Measurements from ENCODE around the gene RSBN1. TPM values are rescaled to one million over a fixed set of nuclear protein-coding genes. Genes with fewer than 3 reads are reported as not detected.

Gene RSBN1
- total and polyA plus RNA-seq, 9 of the 15 experiments (the other 6 are each of a cell fraction or from before 2014, with no cell fraction given), result 4.5 to 24.3 (median 13.0) TPM

DNA sequence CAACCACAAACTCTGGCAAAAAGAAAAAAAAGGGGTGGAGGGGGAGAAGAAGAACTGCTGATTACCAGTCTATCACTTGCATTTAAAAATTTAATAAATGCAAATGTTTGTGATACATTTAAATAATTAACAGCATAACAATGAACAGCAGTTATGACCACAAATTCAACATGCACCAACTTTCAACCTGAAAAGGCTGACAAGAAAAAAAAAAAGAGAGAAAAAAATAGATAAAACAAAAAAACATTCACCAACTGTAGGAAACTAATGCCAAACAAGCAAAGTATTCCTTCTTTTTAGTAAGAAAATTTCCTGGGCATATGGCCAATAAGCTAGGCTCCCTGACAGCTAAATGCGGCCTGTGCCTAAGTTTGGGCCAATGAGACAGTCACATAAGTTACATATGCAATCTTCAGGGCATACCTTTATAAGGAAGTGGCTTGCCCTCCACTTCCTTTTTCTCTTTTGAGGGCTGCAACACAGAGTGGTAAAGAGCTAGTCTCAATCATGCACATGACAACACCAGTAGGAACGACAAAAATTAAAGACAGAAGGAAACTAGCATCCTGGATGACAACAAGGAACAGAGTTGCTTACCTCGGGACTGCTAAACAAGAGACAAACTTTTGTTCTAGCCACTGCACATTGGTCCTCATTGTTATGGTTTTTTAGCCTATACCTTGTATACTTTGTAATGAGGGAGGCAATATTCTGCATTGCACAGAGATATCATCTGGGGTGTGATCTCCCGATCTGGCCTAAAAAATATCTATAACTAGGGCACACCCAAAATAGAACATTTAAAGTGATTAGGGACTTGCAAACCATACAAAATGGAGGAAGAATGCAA, 28.8 kb downstream of the RSBN1 start (continued):
- TF ChIP-seq ZBTB7A (IDR thresholded peaks at IDR 0.05; ENCODE audit: borderline replicate concordance, control insufficient read depth, low read depth, low read length) (no peak), GATA2 (CRISPR knock-in tag; IDR thresholded peaks at IDR 0.05) (0 out of 2 replicates have a peak, but pooled peaks have one; percentile 20), BRF1 (IDR thresholded peaks at IDR 0.05; ENCODE audit: borderline replicate concordance, extremely low read depth, insufficient read length) (no peak), HNRNPUL1 (IDR thresholded peaks at IDR 0.05; ENCODE audit: low read length) (no peak), EHMT2 (IDR thresholded peaks at IDR 0.05) (no peak), NR3C1 (CRISPR knock-in tag; IDR thresholded peaks at IDR 0.05) (no peak), FOXM1 (IDR thresholded peaks at IDR 0.05; ENCODE audit: low read depth) (no peak), FOXM1 (CRISPR knock-in tag; IDR thresholded peaks at IDR 0.05; ENCODE audit: low read depth) (no peak), NR2C2 (CRISPR knock-in tag; IDR thresholded peaks at IDR 0.05) (no peak), NR2C2 (tag; IDR thresholded peaks at IDR 0.05) (no peak), IFI16 (CRISPR knock-in tag; IDR thresholded peaks at IDR 0.05) (no peak), TAL1 (IDR thresholded peaks at IDR 0.05) (no peak)
- TF ChIP-seq, protein P1, sequence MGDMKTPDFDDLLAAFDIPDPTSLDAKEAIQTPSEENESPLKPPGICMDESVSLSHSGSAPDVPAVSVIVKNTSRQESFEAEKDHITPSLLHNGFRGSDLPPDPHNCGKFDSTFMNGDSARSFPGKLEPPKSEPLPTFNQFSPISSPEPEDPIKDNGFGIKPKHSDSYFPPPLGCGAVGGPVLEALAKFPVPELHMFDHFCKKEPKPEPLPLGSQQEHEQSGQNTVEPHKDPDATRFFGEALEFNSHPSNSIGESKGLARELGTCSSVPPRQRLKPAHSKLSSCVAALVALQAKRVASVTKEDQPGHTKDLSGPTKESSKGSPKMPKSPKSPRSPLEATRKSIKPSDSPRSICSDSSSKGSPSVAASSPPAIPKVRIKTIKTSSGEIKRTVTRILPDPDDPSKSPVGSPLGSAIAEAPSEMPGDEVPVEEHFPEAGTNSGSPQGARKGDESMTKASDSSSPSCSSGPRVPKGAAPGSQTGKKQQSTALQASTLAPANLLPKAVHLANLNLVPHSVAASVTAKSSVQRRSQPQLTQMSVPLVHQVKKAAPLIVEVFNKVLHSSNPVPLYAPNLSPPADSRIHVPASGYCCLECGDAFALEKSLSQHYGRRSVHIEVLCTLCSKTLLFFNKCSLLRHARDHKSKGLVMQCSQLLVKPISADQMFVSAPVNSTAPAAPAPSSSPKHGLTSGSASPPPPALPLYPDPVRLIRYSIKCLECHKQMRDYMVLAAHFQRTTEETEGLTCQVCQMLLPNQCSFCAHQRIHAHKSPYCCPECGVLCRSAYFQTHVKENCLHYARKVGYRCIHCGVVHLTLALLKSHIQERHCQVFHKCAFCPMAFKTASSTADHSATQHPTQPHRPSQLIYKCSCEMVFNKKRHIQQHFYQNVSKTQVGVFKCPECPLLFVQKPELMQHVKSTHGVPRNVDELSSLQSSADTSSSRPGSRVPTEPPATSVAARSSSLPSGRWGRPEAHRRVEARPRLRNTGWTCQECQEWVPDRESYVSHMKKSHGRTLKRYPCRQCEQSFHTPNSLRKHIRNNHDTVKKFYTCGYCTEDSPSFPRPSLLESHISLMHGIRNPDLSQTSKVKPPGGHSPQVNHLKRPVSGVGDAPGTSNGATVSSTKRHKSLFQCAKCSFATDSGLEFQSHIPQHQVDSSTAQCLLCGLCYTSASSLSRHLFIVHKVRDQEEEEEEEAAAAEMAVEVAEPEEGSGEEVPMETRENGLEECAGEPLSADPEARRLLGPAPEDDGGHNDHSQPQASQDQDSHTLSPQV (IDR thresholded peaks at IDR 0.05), result no peak
- TF ChIP-seq, protein P2, sequence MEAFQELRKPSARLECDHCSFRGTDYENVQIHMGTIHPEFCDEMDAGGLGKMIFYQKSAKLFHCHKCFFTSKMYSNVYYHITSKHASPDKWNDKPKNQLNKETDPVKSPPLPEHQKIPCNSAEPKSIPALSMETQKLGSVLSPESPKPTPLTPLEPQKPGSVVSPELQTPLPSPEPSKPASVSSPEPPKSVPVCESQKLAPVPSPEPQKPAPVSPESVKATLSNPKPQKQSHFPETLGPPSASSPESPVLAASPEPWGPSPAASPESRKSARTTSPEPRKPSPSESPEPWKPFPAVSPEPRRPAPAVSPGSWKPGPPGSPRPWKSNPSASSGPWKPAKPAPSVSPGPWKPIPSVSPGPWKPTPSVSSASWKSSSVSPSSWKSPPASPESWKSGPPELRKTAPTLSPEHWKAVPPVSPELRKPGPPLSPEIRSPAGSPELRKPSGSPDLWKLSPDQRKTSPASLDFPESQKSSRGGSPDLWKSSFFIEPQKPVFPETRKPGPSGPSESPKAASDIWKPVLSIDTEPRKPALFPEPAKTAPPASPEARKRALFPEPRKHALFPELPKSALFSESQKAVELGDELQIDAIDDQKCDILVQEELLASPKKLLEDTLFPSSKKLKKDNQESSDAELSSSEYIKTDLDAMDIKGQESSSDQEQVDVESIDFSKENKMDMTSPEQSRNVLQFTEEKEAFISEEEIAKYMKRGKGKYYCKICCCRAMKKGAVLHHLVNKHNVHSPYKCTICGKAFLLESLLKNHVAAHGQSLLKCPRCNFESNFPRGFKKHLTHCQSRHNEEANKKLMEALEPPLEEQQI (IDR thresholded peaks at IDR 0.05), result no peak
- TF ChIP-seq, protein P3, sequence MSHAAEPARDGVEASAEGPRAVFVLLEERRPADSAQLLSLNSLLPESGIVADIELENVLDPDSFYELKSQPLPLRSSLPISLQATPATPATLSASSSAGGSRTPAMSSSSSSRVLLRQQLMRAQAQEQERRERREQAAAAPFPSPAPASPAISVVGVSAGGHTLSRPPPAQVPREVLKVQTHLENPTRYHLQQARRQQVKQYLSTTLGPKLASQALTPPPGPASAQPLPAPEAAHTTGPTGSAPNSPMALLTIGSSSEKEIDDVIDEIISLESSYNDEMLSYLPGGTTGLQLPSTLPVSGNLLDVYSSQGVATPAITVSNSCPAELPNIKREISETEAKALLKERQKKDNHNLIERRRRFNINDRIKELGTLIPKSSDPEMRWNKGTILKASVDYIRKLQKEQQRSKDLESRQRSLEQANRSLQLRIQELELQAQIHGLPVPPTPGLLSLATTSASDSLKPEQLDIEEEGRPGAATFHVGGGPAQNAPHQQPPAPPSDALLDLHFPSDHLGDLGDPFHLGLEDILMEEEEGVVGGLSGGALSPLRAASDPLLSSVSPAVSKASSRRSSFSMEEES (CRISPR knock-in tag; IDR thresholded peaks at IDR 0.05), result no peak
